GM21529 (cell line): ENCODE results near the gene PARP1.
A peak's percentile ranks its signal among the peaks of the same experiment; 100 is the strongest.
"Not testable (repeated sequence)": the region's sequence is repeated elsewhere in the genome, so short reads cannot be mapped to it uniquely, and the experiment has no call there.

Experiments used
- ATAC-seq: cut with Tn5 transposase; IDR thresholded peaks from one replicate; pipeline ENCODE4 v1.9.1; 2021; ENCODE audit not compliant: unreplicated experiment

Gene PARP1

DNA sequence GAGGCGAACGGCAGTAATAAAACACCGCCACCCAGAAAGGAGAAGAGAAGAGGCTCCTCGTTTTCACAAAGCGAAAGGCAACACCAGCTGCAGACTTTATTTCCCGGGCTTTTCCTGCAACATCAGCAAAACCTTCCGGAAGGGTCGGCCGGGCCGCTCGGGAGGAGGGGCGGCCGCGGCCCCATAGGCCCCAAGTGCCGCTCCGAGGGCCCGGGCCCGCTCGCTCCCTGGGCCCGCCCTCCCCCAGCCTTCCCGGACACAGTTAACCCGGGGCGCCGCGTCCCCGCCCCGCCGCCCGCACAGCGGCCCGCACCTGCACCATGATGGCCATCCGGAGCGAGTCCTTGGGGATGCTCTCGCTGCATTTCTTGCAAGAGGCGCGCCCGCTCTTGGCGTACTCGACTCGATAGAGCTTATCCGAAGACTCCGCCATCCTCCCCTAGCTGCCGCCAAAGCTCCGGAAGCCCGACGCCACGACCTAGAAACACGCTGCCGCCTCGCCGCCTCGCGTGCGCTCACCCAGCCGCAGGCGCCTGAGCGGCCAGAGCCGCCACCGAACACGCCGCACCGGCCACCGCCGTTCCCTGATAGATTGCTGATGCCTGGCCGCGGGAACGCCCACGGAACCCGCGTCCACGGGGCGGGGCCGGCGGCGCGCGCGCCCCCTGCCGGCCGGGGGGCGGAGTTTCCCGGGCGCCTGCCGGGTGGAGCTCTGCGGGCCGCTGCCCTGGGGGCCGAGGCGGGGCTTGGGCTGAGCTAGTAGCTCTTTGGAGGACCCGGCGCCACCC lies at the start of gene PARP1:
Gene PARP1 (minus strand): TSS at position 597 of the 788 bp plus-strand sequence. CDS start 164 bp downstream, at position 433.
- peak; percentile 74 for ATAC-seq

DNA sequence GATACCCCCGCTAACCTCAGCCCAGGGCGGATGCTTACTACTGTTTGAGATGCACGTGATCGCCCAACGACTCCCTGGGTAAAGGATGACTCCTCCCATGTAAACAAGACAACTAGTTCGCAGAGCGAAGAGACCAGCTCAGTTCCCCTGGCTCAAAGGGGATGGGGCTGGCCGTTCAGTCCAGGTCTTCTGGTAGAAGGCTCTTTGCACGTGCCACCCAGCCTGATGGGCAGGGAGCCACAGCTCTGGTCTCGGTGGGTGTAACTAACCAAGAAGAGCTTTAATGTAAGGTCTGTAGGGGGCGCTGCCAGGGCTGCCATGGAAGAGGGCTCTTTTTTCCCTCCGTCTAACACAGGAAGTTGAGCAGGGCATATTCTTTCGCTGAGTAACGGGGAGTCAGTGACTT lies 49.4 kb upstream of the PARP1 start:
- ATAC-seq, result no peak

GRCh38 chr1:226455843-226456242 lies 48.0 kb upstream of the PARP1 start:
- no peak for ATAC-seq

DNA sequence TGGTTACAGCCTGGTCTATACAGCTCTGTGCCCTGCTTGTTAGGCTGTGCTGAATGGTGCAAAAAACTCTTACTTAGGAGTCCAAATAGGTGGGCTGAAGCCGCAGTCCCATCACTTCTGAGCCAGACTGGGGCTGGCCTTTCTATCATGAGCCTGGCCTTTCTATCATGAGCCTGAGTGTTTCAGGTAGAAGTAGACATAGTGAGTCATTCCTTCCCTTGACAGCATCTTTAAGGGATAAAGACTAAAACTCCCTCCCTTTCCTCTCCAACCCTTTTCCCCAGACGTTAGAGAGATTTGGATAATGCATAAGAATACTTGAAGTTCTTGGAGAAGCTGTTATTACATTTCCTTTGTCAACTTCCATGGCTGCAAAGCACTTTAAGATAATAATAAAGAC lies 46.5 kb upstream of the PARP1 start:
- ATAC-seq, result no peak

GRCh38 chr1:226453015-226453704 lies 45.3 kb upstream of the PARP1 start:
- ATAC-seq, result no peak

DNA sequence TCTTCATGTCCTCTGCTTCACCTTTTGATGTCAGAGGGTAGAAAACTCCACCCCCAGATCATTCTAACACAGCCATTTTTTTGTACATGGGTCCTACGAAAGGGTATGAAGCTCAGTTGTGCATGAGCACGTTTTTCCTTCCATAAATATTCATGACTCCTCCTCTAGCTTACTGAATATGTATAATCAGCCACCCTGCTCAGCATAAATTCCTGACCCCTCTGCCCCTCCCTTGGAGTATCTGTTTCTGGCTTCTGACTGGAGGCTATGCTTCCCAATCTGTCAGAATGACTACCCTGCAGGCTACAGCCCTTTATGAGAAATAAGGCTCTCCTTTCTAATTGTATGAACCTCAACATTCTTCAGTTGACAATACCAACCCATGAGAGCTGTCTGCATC lies 42.8 kb upstream of the PARP1 start:
- ATAC-seq, result no peak

- no peak for ATAC-seq
Observed at GRCh38 chr1:226449823-226450222, 41.9 kb upstream of the PARP1 start.

- no peak for ATAC-seq
Observed at GRCh38 chr1:226447932-226448665, 40.2 kb upstream of the PARP1 start.

- no peak for ATAC-seq
Observed at GRCh38 chr1:226446094-226446493, 38.2 kb upstream of the PARP1 start.

DNA sequence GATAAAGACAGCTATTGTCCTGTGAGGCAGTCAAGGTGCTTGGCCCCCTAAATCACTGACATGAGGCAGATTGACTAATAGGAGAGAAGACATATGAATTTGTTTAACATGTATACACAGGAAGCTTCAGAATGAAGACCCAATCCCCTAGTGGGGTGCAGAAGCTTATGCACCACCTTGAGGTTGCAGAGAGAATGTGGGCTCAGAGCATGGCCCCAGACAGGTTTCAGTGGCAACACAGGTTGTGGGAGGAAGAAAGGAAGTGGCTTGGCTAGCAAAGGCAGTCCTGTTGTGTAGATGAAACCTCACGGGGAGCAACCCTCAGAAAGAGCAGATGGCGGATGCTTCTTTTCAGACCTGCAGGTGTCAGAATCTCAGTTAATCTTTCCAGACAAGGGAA lies 37.0 kb upstream of the PARP1 start:
- peak; percentile 100 for ATAC-seq

DNA sequence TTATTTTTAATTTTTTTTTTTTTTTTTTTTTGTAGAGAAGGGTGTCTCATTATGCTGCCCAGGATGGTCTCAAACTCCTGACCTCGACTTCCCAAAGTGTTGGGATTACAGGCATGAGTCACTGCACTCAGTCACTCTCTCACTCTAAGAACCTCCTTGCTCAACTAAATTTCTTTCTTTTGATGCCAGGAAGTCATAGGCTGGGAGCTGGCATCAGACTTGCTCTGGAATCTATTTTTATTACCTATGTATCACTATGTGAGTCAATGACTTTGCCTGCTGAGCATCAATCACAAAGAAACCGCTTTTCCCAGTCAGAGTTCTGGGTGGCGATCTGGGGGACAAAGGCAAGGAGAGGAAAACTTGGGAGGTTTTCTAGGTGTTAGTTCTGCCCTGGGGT lies 35.5 kb upstream of the PARP1 start:
- ATAC-seq, result no peak

DNA sequence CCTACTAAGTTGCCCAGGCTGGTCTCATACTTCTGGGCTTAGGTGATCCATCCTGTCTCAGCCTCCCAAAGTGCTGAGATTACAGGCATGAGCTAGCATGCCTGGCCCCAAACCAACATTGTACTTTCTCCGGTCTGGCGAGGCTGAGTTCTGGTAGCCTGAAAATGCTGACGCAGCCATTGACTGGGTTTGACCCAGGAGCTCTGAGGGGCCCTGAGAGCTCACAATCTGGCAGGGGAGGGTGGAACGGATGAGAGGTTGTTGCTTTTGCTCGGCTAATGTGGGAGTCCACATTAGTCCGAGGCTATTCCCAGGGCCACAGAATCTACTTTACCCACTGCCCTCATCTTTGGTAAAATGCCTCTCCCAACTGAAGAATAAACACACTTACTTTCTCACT lies 35.1 kb upstream of the PARP1 start:
- ATAC-seq, result no peak

DNA sequence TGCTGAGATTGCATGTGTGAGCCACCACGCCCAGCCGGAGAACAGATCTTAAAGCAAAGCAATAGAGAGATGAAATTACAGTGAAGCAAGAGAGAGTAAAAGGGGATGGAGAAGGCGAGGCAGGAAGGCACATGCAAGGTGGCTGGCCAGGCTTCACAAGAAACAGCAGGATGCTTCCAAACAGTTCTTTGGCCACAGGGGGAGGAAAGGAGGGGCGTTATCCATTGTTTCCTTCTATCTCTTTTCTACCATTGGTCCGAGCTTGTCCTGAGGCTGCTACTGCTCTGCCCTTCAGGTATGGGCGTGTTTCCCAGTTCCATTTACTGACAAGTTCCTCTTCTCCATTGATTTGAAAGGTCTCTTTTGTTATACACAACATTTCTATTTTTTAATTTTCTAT lies 33.7 kb upstream of the PARP1 start:
- no peak for ATAC-seq

DNA sequence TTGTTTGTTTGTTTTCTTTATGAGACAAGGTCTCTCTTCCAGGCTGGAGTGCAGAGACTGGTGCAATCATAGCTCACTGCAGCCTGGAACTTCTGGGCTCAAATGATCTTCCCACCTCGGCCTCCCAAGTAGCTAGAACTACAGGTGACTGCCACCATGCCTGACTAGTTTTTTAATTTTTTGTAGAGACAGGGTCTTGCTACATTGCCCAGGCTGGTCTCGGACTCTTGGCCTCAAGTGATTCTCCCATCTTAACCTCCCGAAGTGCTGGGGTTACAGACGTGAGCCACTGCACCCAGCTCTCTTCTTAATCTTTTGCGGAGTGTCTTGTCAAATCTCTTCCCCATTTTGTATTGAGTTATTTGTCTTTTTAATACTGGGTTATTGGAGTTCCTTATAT lies 32.6 kb upstream of the PARP1 start:
- no peak for ATAC-seq

DNA sequence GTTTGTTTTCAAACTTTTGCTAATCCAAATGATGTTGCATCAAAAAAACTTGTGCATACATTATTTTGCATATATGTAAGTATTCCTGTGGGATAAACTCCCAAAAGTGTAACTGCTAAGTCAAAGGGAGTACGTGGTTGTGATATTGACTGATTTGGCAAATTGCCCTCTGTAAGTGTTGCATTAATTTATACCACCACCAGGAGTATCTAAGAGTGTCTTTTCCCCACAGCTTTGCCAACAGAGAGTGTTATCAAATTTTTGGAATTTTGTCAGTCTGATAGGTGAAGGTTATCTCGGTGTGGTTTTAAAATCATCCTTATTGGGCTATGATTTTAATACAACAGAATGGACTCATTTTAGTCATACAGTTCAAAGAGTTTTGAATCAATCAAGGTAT lies 30.1 kb upstream of the PARP1 start:
- no peak for ATAC-seq

- ATAC-seq, result no peak
Observed at GRCh38 chr1:226436855-226437491, 29.1 kb upstream of the PARP1 start.

- no peak for ATAC-seq
Observed at GRCh38 chr1:226436472-226436854, 28.6 kb upstream of the PARP1 start.

GRCh38 chr1:226433341-226433720 lies 25.4 kb upstream of the PARP1 start:
- no peak for ATAC-seq

GRCh38 chr1:226432586-226433340 lies 24.9 kb upstream of the PARP1 start:
- no peak for ATAC-seq

DNA sequence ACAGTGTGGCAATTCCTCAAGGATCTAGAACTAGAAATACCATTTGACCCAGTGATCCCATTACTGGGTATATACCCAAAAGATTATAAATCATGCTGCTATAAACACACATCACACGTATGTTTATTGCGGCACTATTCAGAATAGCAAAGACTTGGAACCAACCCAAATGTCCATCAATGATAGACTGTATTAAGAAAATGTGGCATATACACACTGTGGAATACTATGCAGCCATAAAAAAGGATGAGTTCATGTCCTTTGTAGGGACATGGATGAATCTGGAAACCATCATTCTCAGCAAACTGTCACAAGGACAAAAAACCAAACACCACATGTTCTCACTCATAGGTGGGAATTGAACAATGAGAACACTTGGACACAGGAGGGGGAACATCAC lies 24.0 kb upstream of the PARP1 start:
- not testable (repeated sequence) for ATAC-seq
